ENCODE results near the gene CHTF18.

- TF ChIP-seq POLR2AphosphoS5 (IDR thresholded peaks at IDR 0.05; ENCODE audit: control insufficient read depth, insufficient read depth, low read depth, low read length), result no peak
- no peak for TF ChIP-seq NFATC3 (IDR thresholded peaks at IDR 0.05)
- TF ChIP-seq XRCC5 (IDR thresholded peaks at IDR 0.05; ENCODE audit: low read depth, low read length), result no peak
- TF ChIP-seq MAX (CRISPR knock-in tag; IDR thresholded peaks at IDR 0.05), result no peak
- no peak for TF ChIP-seq KAT7 (CRISPR knock-in tag; IDR thresholded peaks at IDR 0.05; ENCODE audit: borderline replicate concordance)
- TF ChIP-seq SREBF2 (CRISPR knock-in tag; IDR thresholded peaks at IDR 0.05), result no peak
- no peak for TF ChIP-seq MNT (conservative IDR thresholded peaks at IDR 0.05)
- no peak for TF ChIP-seq ZNF263 (CRISPR knock-in tag; IDR thresholded peaks at IDR 0.05; ENCODE audit: borderline replicate concordance)
- no peak for TF ChIP-seq EP300 (IDR thresholded peaks at IDR 0.05; ENCODE audit: low read length)
- TF ChIP-seq CTCF (IDR thresholded peaks at IDR 0.05 in 2 of 3, conservative IDR thresholded peaks at IDR 0.05 in 1 of 3; ENCODE audit: insufficient read depth in 2 of 3, low read depth in 1 of 3, low read length in 3 of 3), result no peak
- no peak for TF ChIP-seq CUX1 (CRISPR knock-in tag; IDR thresholded peaks at IDR 0.05)
- TF ChIP-seq ZBTB43 (CRISPR knock-in tag; IDR thresholded peaks at IDR 0.05), result no peak
Observed at GRCh38 chr16:824194-824593, 35.8 kb downstream of the CHTF18 start.
